GM19455 (cell line): ENCODE results near the gene SETDB2.

Experiments
- ATAC-seq: cut with Tn5 transposase; IDR thresholded peaks from one replicate; pipeline ENCODE4 v1.9.1; 2021; ENCODE audit not compliant: unreplicated experiment

SETDB2 gene, protein sequence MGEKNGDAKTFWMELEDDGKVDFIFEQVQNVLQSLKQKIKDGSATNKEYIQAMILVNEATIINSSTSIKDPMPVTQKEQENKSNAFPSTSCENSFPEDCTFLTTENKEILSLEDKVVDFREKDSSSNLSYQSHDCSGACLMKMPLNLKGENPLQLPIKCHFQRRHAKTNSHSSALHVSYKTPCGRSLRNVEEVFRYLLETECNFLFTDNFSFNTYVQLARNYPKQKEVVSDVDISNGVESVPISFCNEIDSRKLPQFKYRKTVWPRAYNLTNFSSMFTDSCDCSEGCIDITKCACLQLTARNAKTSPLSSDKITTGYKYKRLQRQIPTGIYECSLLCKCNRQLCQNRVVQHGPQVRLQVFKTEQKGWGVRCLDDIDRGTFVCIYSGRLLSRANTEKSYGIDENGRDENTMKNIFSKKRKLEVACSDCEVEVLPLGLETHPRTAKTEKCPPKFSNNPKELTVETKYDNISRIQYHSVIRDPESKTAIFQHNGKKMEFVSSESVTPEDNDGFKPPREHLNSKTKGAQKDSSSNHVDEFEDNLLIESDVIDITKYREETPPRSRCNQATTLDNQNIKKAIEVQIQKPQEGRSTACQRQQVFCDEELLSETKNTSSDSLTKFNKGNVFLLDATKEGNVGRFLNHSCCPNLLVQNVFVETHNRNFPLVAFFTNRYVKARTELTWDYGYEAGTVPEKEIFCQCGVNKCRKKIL

DNA sequence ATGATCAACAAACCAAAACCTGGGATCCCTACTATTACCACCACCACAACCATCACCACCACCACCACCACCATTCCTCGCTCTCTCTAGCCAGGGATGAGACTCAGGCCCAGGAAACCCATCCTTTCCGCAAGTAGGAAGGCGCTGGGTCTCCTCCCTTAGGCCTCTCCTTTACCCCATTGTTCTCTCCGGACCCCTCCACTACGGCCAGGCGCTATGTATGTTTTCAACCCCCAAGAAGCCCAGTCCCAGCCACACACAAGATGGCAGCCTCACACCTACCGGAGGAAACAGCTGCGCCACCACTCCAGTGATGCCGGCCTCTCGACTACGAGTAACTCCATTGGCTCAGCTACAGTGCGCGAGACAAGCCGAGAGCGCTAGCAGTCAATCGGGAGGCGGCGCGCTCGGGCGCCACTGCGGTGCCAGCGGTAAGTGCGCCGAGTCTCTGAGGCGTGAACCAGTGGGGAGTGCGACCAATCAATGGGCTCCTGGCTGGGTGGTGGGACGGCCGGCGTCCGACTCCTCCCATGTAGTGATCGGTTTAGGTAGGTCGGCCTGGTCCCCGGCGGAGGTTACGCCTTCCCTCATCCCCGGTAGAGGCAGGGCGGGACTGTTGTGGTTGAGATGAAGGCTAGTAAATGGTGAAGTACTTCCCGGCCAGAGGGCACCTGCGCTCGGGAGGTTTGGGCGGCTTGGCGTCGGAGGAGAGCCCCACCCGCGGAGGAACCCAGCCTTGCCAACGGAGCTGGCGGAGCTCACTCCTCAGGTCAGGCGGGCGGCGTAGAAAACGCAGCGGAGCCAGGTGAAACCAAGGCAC, at the start of gene SETDB2, which contains the start of gene CAB39L:
Gene SETDB2 (plus strand): TSS at position 571 of the 820 bp plus-strand sequence. CDS start 7,620 bp downstream, outside the sequence.
Gene CAB39L (minus strand): TSS at position 361 of the 820 bp plus-strand sequence. CDS start 61,154 bp downstream, outside the sequence.
- ATAC-seq = peak; percentile 96

DNA sequence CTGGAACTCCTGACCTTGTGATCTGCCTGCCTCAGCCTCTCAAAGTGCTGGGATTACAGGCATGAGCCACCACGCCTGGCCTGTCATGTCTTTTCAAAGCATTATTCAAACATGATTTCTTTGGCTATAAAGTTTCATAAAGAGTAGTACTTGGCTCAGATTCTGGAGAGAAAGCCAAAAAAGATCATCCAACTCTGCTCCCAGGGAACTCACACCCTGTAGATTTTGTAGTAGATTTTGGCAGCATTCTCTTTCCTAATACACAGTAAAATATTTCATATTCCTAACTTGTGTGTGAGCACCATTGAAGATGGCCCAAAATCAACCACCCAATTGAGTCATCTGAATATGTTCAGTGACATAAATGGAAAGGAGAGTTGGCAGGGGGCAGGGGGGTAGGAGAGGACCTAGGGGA, 48.6 kb upstream of the SETDB2 start:
- no peak for ATAC-seq

DNA sequence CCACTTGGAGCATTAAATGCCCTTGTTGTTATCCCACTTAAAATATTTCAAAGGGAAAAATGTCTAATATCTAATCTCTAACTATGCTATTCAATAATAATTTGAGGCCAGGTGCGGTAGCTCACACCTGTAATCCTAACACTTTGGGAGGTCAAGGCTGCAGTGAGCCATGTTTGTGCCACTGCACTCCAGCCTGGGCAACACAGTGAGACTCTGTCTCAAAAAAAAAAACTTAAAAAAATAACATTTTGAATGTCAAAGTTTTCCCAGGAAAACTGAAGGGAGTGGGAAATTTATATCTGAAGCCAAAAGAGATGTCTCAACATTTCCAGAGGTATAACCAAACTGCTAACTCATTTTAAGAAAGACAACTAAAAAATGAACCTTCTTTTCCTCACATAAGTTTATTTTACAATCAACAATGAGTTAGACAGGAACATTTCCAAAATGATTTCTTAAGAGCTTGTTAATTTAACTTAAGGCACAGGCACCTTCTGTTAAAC, 48.1 kb upstream of the SETDB2 start:
- ATAC-seq = no peak

DNA sequence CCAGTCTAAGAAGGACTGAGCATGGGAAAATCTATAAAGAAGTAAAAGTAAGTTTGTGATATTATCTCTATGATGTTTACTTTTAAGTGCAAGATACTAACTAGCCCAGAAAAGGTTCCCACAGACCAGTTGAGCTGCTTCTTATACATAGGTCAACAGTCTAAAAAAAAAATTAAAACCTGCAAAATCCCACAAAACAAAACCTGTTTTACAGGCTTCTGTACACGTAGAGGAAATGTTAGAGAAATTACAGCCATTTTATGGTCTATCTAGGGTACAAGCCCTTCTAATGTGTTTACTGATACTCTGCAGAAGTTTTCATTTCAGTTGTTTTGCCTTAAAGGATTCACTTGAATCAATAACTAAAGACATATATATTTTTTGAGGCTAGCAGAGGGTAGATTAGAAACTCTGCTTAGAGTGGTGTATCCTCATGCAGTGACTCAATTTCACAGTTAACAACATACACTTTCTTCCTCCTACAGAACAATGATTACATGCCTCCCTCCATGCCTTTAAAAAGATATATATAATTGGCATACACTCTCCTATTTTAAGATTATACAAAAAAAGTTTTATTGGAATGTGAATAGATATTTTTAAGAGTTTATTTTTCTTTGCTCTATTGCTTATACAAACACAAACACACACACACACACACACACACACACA, 44.1 kb upstream of the SETDB2 start:
- no peak for ATAC-seq

DNA sequence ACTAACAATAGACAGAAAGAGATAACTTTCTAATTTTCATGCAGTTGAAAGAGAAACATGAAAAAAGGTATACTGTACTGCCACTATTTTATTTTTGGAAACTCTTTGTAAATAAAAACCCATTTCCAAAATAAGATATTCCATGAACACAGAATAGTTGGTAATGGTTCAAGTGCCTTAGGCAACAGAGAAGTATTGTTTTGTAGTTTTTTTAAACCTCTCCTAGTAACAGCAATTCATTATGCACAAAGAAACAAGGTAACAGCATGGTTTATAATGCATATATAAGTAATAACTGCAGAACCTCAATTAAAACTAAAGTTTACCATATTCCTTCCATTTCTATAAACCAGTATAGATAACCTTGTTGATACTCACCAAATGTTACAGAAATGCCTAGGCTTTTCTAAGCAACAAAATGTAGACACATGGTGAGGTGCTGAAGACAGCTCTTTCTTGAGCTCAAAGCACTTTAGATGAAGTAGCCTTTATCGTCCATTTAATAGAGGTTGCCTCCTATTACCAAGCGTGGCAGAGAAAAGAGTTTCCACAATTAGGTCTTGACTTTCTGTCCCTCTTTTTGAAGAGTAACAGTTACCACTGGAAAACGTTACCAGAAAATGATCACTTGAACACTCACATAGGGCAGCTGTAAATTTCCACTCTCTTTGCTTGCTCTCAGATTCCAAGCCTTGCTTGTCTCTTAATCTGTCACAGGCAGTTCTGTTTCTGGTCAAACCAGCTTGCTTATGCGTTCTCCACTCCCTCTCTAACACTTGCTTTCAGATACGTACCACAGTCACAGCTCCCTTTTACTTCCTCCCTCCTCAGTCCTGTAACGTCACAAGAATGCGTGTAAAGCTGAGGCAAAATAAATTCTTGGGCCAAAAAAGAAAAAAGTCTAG, 43.1 kb upstream of the SETDB2 start:
- no peak for ATAC-seq

DNA sequence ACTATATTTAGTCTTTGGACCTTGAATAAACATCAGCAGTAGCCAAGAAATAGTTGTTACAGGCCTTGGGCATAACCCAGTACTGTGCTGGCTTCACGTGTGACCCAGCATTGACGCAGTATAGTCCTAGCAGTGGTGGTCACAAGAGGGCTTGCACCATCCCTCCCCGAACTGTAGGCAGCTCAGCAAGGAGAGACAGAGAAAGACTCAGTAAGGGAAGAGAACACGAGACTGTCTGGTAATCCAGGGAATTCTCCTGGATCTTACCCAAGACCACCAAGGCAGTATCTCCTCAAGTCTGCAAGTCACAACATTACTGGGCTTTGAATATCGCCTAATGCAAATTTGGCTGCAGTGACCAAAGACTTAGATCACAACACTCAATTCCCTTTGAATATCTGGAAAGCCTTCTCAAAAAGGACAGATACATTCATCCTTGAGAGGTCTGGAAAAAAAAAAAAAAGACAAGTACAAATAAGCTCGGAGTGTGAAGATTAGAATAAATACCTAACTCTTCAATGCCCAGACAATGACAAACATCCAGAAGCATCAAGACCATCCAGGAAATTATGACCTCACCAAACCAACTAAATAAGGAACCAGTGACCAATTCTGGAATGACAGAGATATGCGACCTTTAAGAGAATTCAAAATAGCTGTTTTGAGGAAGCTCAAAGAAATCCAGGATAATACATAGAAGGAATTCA, 39.9 kb upstream of the SETDB2 start:
- ATAC-seq = no peak

DNA sequence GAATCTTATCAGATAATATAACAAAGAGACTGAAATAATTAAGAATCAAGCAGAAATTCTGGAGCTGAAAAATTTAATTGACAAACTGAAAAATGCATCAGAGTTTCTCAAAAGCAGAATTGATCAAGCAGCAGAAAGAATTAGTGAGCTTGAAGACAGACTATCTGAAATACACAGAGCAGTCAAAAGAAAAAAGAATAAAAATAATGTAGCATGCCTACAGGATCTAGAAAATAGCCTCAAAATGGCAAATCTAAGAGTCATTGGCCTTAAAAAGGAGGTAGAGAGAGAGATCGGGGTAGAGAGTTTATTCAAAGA, 39.4 kb upstream of the SETDB2 start:
- ATAC-seq = no peak

DNA sequence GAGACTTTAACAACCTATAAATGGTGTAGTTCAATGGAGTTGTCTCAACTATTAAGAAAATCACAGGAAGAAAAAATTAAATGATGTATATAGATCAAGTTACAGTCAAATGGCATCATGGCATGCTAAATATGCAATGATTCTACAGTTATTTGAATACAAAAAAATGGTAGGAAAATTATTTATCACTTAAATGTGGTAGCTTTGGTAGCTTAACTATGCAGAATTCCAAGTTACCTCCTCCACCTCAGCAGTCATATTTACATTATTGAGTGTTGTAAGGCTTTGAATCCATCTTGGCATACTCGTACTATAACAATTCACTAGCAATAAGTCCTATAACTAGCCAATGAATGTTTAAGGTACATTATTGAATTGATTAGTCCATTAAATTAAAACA, 37.0 kb upstream of the SETDB2 start:
- ATAC-seq = no peak

DNA sequence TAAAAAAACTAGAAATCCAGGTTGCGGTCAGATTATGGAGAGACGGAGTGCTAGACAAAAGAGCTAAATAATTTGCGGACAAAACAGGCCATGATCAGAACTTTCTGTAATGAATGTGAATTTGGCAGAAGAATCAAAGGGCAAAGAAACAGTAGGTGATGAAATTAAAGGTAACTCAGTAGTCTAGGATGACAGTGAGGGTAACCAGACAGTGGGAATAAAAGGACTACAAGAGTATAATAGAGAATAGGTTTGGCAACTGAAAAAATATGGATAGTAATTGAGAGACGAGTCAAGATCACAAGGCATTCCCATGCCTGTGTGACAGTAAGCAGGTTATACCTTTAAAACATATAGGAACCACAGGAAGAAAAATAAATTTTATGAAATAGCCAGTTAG, 36.1 kb upstream of the SETDB2 start:
- ATAC-seq = no peak

DNA sequence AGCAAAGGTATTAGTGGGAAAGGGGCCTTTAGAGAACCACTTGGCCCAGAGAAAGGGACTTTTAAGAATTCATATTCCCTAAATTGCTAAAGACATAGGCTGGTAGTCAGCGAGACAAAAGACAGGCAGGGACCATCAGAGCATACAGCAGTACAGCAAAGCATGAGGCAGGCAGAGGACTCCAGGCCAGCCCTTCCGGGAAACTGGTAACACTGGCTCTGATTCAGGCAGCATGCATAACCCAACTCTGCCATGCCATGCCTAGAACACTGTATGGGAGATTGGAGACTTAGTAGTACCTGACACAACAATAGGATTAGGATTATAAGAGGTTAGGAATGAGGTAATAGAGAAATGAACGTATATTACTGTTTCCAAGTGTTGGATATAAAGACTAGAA, 35.1 kb upstream of the SETDB2 start:
- ATAC-seq = no peak

DNA sequence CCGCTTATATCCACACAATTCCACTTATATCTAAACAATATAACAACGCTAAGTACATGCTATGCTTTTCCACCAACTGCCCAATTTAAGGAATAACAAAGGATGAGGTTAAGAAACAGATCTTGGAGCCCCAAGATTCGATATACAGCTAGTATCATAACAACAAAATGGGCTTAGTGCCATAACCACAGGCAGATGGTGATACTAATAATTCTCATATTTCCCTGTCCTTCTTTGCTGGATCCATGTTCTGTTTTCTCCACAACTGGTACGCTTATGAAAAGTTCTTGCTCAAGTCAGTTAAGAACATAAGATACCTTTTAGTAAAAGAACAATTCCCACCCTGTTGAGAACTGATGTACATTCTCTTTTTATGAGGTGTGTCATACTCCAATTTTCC, 34.1 kb upstream of the SETDB2 start:
- ATAC-seq = no peak

DNA sequence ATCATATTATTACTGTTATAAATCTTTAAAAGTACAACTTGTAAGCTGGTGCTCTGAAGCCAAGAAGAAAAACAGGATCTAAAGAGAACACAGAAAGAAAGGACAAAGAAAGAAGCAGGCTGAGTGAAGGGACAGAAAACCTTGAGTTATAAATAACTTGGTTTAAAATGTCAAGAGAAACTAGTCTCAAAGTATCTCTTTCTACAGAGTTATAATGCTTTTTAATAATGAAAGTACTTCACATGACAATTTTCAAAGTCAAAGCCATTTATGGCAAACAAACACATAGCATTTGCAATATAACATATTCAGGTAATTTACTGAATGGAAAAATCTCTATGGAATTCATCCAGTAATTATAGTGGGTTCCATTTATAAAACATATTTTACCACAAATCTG, 33.6 kb upstream of the SETDB2 start:
- no peak for ATAC-seq

DNA sequence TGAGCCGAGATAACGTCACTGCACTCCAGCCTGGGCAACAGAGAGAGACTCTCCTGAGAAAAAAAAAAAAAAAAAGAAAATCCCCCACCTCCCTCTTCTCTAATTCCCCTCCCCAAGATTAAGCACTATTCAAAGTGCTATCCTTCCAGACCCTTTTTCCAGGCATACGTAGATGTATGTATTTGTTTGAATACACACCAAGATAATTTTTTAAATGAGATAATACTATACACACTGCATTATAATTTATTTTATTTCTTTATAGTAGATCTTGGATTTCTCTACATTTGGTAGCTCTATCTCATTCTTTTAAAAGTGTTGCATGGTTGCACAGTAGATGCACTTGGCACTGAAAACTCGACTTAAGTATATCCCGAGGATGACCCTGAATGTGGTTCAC, 32.7 kb upstream of the SETDB2 start:
- no peak for ATAC-seq

DNA sequence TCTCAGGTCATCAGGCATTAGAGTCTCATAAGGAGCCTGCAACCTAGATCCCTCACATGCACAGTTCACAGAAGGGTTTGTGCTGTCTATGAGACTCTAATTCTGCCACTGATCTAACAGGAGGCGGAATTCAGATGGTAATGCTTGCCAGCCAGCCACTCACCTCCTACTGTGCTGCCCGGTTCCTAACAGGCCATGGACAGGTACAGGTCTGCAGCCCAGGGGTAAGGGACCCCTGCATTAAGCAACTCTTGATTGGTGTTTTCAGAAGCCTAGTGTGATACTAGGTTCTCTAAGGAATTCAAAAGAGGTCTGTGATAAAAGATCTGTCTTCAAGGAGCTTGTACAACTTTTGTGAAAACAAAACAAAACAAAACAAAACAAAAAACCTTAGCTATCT, 31.3 kb upstream of the SETDB2 start:
- no peak for ATAC-seq

DNA sequence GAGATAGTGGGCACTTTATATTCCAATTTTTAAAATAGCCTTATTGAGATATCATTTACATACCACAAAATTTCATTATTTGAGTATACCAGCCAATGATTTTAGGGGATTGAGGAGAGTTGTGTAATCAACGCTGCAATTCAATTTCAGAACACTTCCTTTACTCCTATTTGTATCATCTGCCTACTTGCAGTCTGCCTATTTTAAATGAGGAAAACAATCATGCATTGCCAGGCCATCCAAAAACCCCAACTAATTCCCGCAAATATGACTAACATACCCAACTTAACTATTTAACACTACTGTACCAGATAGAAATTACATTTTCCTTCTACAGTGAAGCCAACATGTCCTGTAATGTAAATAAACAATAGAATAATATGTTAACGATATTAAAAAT, 26.9 kb upstream of the SETDB2 start:
- ATAC-seq = no peak

DNA sequence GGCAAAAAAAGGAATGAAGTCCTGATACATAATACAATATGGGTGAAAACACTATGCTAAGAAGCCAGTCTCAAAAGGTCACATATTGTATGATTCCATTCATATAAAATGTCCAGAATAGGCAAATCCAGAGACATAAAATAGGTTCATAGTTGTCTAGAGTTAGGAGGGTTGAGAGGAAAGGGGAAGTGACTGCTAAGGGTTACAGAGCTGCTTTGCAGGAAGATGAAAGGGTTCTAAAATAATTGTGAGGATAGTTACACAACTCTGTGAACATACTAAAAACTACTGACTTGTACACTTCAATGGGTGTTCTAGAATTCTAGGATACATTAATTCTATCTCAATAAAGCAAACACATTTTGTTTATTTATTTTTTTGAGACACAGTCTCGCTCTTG, 25.9 kb upstream of the SETDB2 start:
- no peak for ATAC-seq

DNA sequence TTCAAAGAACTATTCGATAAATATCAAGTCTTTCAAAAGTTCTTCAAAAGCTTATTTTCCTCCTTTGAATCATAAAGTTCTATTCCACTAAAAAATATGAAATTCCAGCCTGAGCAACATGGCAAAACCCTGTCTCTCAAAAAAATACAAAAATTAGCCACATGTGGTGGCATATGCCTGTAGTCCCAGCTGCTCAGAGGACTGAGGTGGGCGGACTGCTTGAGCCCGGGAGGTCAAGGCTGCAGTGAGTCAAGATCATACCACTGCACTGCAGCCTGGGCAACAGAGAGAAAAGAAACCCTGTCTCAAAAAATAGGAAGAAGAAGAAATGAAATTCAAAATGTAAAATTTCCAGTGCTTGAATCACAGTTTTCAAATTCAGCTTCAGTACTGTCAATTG, 24.8 kb upstream of the SETDB2 start:
- no peak for ATAC-seq

DNA sequence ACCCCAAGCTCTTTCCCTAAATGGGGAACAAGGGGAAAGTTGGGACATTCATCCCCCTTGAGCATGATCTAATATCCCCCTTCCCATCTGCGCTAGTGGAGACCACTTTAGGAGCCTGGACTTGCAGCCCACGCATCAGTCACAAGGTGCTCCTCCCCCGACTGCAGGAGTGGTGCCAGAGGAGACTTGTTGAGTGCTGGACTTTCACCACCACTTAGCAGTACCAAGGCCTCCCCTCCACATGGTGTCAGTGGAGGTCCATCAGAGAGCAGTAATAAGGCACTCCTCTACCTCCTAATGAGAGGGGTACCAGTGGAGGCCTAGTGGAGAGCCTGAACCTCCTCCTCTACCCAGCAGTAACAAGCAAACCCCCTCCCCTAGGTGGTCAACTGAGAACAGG, 22.7 kb upstream of the SETDB2 start:
- no peak for ATAC-seq

DNA sequence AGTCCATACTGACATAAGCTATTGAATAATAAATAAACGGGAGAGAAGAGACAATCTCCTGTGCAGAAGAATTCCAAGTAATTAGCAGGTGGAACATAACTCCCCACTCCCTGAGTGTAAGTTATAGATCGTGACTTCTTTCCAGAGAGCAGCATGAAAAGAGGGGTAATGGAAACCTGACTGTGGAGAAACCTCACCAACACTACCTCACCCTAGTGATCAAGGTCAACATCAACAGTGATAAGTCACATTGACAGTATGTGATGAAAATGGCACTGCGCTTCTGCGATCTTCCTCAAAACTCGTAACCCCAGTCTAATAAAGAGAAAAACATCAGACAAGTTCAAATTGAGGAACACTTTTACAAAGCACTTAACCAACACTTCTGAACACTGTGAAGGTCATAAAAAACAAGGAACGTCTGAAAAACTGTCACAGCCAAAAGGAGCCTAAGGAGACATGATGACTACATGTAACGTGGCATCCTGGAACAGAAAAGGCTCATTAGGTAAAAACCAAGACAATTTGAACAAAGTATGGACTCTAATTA, 20.0 kb upstream of the SETDB2 start:
- ATAC-seq = no peak
